Measurements from ENCODE around the gene SS18L1.

SS18L1 gene

GRCh38 chr20:62157387-62158087 is 14.0 kb downstream of the SS18L1 start:
- DNase-seq = no peak

- no peak for DNase-seq
Measured at GRCh38 chr20:62158088-62158400, 14.5 kb downstream of the SS18L1 start.

- DNase-seq = no peak
Measured at GRCh38 chr20:62158541-62158940, 15.0 kb downstream of the SS18L1 start.

- no peak for DNase-seq
Measured at GRCh38 chr20:62159052-62159451, 15.5 kb downstream of the SS18L1 start.

GRCh38 chr20:62159839-62160238 is 16.3 kb downstream of the SS18L1 start:
- peak; percentile 41 to 53 for DNase-seq

GRCh38 chr20:62160253-62160652 is 16.7 kb downstream of the SS18L1 start:
- DNase-seq = no peak

- DNase-seq = no peak
Measured at GRCh38 chr20:62160876-62161275, 17.3 kb downstream of the SS18L1 start.

- DNase-seq = no peak
Measured at GRCh38 chr20:62161347-62161746, 17.8 kb downstream of the SS18L1 start.

GRCh38 chr20:62162765-62163484 is 19.4 kb downstream of the SS18L1 start:
- no peak for DNase-seq

GRCh38 chr20:62163485-62163865 is 19.9 kb downstream of the SS18L1 start:
- DNase-seq = no peak

- no peak for DNase-seq
Measured at GRCh38 chr20:62163986-62164762, 20.6 kb downstream of the SS18L1 start.

- no peak for DNase-seq
Measured at GRCh38 chr20:62164879-62165761, 21.6 kb downstream of the SS18L1 start.

- DNase-seq = no peak
Measured at GRCh38 chr20:62165762-62166399, 22.3 kb downstream of the SS18L1 start.

GRCh38 chr20:62167474-62167873 is 23.9 kb downstream of the SS18L1 start:
- no peak for DNase-seq

GRCh38 chr20:62168061-62168460 is 24.5 kb downstream of the SS18L1 start:
- DNase-seq = no peak

GRCh38 chr20:62168890-62169435 is 25.4 kb downstream of the SS18L1 start:
- no peak for DNase-seq

- DNase-seq = no peak
Measured at GRCh38 chr20:62170536-62170935, 27.0 kb downstream of the SS18L1 start.

- no peak for DNase-seq
Measured at GRCh38 chr20:62171245-62171644, 27.7 kb downstream of the SS18L1 start.

- no peak for DNase-seq
Measured at GRCh38 chr20:62172666-62173065, 29.1 kb downstream of the SS18L1 start.

GRCh38 chr20:62174021-62174804 is 30.6 kb downstream of the SS18L1 start:
- DNase-seq = no peak
